ENCODE results near the gene UBE2S. TPM values are rescaled to one million over a fixed set of nuclear protein-coding genes. Genes with fewer than 3 reads are reported as not detected.

Gene UBE2S
- total and polyA plus RNA-seq, 10 of the 15 experiments (the other 5 are each of a cell fraction or from before 2014, with no cell fraction given) = 2.3 to 640 (median 127) TPM

GRCh38 chr19:55424518-55424917 is 16.9 kb upstream of the UBE2S start:
- 48% methylated on average over 3 of the region's 3 CpGs for WGBS (ENCODE audit: insufficient coverage, insufficient replicate concordance, low lambda C conversion rate, missing lambda C conversion rate)
- H3K79me2 ChIP-seq (ENCODE audit: control insufficient read depth, insufficient read depth, low read length) = no peaks in the 10 kb centered on the region
- no peaks in the 10 kb centered on the region; the same call in 2 of the 3 replicates for H3K9me3 ChIP-seq (replicated peaks; ENCODE audit: control insufficient read depth, insufficient read depth, low read length)
- H3K9ac ChIP-seq (ENCODE audit: control insufficient read depth, insufficient read depth, low read length) = no peak overlapping the region
- RAD21 ChIA-PET (ENCODE audit: unreplicated experiment) = no interaction called here
- FAIRE-seq (no peak), DNase-seq (ENCODE audit: low read depth, low spot score) (no peak), ATAC-seq (no peak)
- intact Hi-C loops (cut with micrococcal nuclease; ENCODE audit: unreplicated experiment) = no loop called here
- POLR2A ChIA-PET = no interaction called here
- in situ Hi-C loops (cut with MboI) = no loop called here
- no peak for TF ChIP-seq HCFC1 (IDR thresholded peaks at IDR 0.05; ENCODE audit: low read length)
- no peak for TF ChIP-seq SRF (IDR thresholded peaks at IDR 0.05; ENCODE audit: low read depth in 2 of 2, low read length in 2 of 2)
- TF ChIP-seq ZNF622 (IDR thresholded peaks at IDR 0.05) = no peak
- no peak for TF ChIP-seq ESRRA (IDR thresholded peaks at IDR 0.05; ENCODE audit: low read length)
- no peak for TF ChIP-seq SMC3 (IDR thresholded peaks at IDR 0.05; ENCODE audit: borderline replicate concordance, low read length)
- TF ChIP-seq ZSCAN29 (IDR thresholded peaks at IDR 0.05) = no peak
- no peak for TF ChIP-seq MTA2 (IDR thresholded peaks at IDR 0.05; ENCODE audit: low read depth)
- TF ChIP-seq PKNOX1 (IDR thresholded peaks at IDR 0.05) = no peak
- no peak for TF ChIP-seq E4F1 (IDR thresholded peaks at IDR 0.05; ENCODE audit: borderline replicate concordance, partially characterized antibody)
- TF ChIP-seq CBX3 (IDR thresholded peaks at IDR 0.05; ENCODE audit: borderline replicate concordance, low read depth) = no peak
- no peak for TF ChIP-seq KLF5 (IDR thresholded peaks at IDR 0.05; ENCODE audit: partially characterized antibody)
- no peak for TF ChIP-seq SMAD1 (IDR thresholded peaks at IDR 0.05; ENCODE audit: low read depth, partially characterized antibody)
- TF ChIP-seq MXI1 (IDR thresholded peaks at IDR 0.05; ENCODE audit: low read depth, low read length) = no peak
- no peak for TF ChIP-seq SKIL (IDR thresholded peaks at IDR 0.05; ENCODE audit: low read depth, poor library complexity, severe bottlenecking)
- TF ChIP-seq HDGF (IDR thresholded peaks at IDR 0.05) = no peak
- TF ChIP-seq CHD2 (IDR thresholded peaks at IDR 0.05; ENCODE audit: borderline replicate concordance, low read depth, low read length) = no peak
- no peak for TF ChIP-seq TBL1XR1 (IDR thresholded peaks at IDR 0.05; ENCODE audit: low read depth, low read length)
- TF ChIP-seq NBN (IDR thresholded peaks at IDR 0.05) = no peak
- TF ChIP-seq EP300 (IDR thresholded peaks at IDR 0.05; ENCODE audit: borderline replicate concordance in 1 of 2, control insufficient read depth in 1 of 2, low read depth in 2 of 2, low read length in 2 of 2) = no peak
- no peak overlapping the region for H3K4me3 ChIP-seq
- CTCF ChIA-PET = no interaction called here
- H3K4me2 ChIP-seq (ENCODE audit: control insufficient read depth, insufficient read depth) = no peak overlapping the region
- H3K4me1 ChIP-seq (ENCODE audit: control insufficient read depth, insufficient read depth, low read length) = no peaks in the 10 kb centered on the region
- H4K20me1 ChIP-seq (ENCODE audit: control insufficient read depth, insufficient read depth) = no peaks in the 10 kb centered on the region
- no TSS peak for BruUV-seq (replicated peaks)
- no peaks in the 10 kb centered on the region for H3K36me3 ChIP-seq (ENCODE audit: control insufficient read depth in 2 of 2, insufficient read depth in 2 of 2, low read length in 1 of 2)
- no peak overlapping the region for H3K27ac ChIP-seq (ENCODE audit: control insufficient read depth, insufficient read depth)
- SMC1A ChIA-PET (ENCODE audit: uncharacterized antibody, unreplicated experiment) = no interaction called here
- H2AFZ ChIP-seq (ENCODE audit: control insufficient read depth, low read depth, low read length) = no peak overlapping the region
- H3K27me3 ChIP-seq (replicated peaks in 1 of 2; ENCODE audit: control insufficient read depth in 2 of 2, insufficient read depth in 2 of 2, low read length in 1 of 2) = no peaks in the 10 kb centered on the region
